ENCODE results near the gene WDR72.

WDR72 gene

GRCh38 chr15:53589520-53590057 is 169.9 kb downstream of the WDR72 start:
- no peaks in the 10 kb centered on the region for H3K27me3 ChIP-seq (ENCODE audit: control insufficient read depth, insufficient read depth, low read length)
- H3K27ac ChIP-seq (ENCODE audit: low read depth, low read length): no peak overlapping the region
- no peaks in the 10 kb centered on the region for H3K9me3 ChIP-seq (ENCODE audit: control insufficient read depth, insufficient read depth, low read length)
- no peak overlapping the region for H3K4me3 ChIP-seq (ENCODE audit: low read depth, low read length)
- no peak overlapping the region for H3K9ac ChIP-seq (ENCODE audit: low read depth, low read length)
- H3K4me1 ChIP-seq (ENCODE audit: control insufficient read depth, insufficient read depth, low read length): peaks cover 16% of the 10 kb centered on the region
- no peaks in the 10 kb centered on the region for H3K36me3 ChIP-seq (ENCODE audit: control insufficient read depth, insufficient read depth, low read length)

- H3K4me1 ChIP-seq (ENCODE audit: control insufficient read depth, insufficient read depth, low read length): peaks cover 16% of the 10 kb centered on the region
- no peaks in the 10 kb centered on the region for H3K9me3 ChIP-seq (ENCODE audit: control insufficient read depth, insufficient read depth, low read length)
- H3K27ac ChIP-seq (ENCODE audit: low read depth, low read length): no peak overlapping the region
- no peaks in the 10 kb centered on the region for H3K27me3 ChIP-seq (ENCODE audit: control insufficient read depth, insufficient read depth, low read length)
- no peak overlapping the region for H3K4me3 ChIP-seq (ENCODE audit: low read depth, low read length)
- no peak overlapping the region for H3K9ac ChIP-seq (ENCODE audit: low read depth, low read length)
- no peaks in the 10 kb centered on the region for H3K36me3 ChIP-seq (ENCODE audit: control insufficient read depth, insufficient read depth, low read length)
These were observed 170.7 kb downstream of the WDR72 start for GRCh38 chr15:53588773-53589172.

- Histone ChIP-seq H3K9me3 (ENCODE audit: control insufficient read depth, insufficient read depth, low read length) (no peaks in the 10 kb centered on the region), H3K4me3 (ENCODE audit: low read depth, low read length) (no peak overlapping the region), H3K27me3 (ENCODE audit: control insufficient read depth, insufficient read depth, low read length) (no peaks in the 10 kb centered on the region), H3K9ac (ENCODE audit: low read depth, low read length) (no peak overlapping the region), H3K27ac (ENCODE audit: low read depth, low read length) (no peak overlapping the region), H3K4me1 (ENCODE audit: control insufficient read depth, insufficient read depth, low read length) (peaks cover 16% of the 10 kb centered on the region), H3K36me3 (ENCODE audit: control insufficient read depth, insufficient read depth, low read length) (no peaks in the 10 kb centered on the region)
These were observed 172.7 kb downstream of the WDR72 start for GRCh38 chr15:53586799-53587198.

GRCh38 chr15:53581513-53581912 is 177.9 kb downstream of the WDR72 start:
- no peaks in the 10 kb centered on the region for H3K27me3 ChIP-seq (ENCODE audit: control insufficient read depth, insufficient read depth, low read length)
- H3K9ac ChIP-seq (ENCODE audit: low read depth, low read length): no peak overlapping the region
- no peaks in the 10 kb centered on the region for H3K4me1 ChIP-seq (ENCODE audit: control insufficient read depth, insufficient read depth, low read length)
- no peaks in the 10 kb centered on the region for H3K9me3 ChIP-seq (ENCODE audit: control insufficient read depth, insufficient read depth, low read length)
- H3K36me3 ChIP-seq (ENCODE audit: control insufficient read depth, insufficient read depth, low read length): no peaks in the 10 kb centered on the region
- no peak overlapping the region for H3K4me3 ChIP-seq (ENCODE audit: low read depth, low read length)
- no peak overlapping the region for H3K27ac ChIP-seq (ENCODE audit: low read depth, low read length)

GRCh38 chr15:53580366-53580765 is 179.1 kb downstream of the WDR72 start:
- H3K9ac ChIP-seq (ENCODE audit: low read depth, low read length): no peak overlapping the region
- no peak overlapping the region for H3K27ac ChIP-seq (ENCODE audit: low read depth, low read length)
- no peaks in the 10 kb centered on the region for H3K27me3 ChIP-seq (ENCODE audit: control insufficient read depth, insufficient read depth, low read length)
- no peaks in the 10 kb centered on the region for H3K4me1 ChIP-seq (ENCODE audit: control insufficient read depth, insufficient read depth, low read length)
- no peak overlapping the region for H3K4me3 ChIP-seq (ENCODE audit: low read depth, low read length)
- H3K9me3 ChIP-seq (ENCODE audit: control insufficient read depth, insufficient read depth, low read length): no peaks in the 10 kb centered on the region
- no peaks in the 10 kb centered on the region for H3K36me3 ChIP-seq (ENCODE audit: control insufficient read depth, insufficient read depth, low read length)

- Histone ChIP-seq H3K27ac (ENCODE audit: low read depth, low read length) (no peak overlapping the region), H3K4me3 (ENCODE audit: low read depth, low read length) (no peak overlapping the region), H3K9me3 (ENCODE audit: control insufficient read depth, insufficient read depth, low read length) (no peaks in the 10 kb centered on the region), H3K4me1 (ENCODE audit: control insufficient read depth, insufficient read depth, low read length) (no peaks in the 10 kb centered on the region), H3K27me3 (ENCODE audit: control insufficient read depth, insufficient read depth, low read length) (no peaks in the 10 kb centered on the region), H3K36me3 (ENCODE audit: control insufficient read depth, insufficient read depth, low read length) (no peaks in the 10 kb centered on the region), H3K9ac (ENCODE audit: low read depth, low read length) (no peak overlapping the region)
These were observed 182.6 kb downstream of the WDR72 start for GRCh38 chr15:53576841-53577240.

- Histone ChIP-seq H3K4me3 (ENCODE audit: low read depth, low read length) (no peak overlapping the region), H3K27ac (ENCODE audit: low read depth, low read length) (no peak overlapping the region), H3K27me3 (ENCODE audit: control insufficient read depth, insufficient read depth, low read length) (no peaks in the 10 kb centered on the region), H3K36me3 (ENCODE audit: control insufficient read depth, insufficient read depth, low read length) (no peaks in the 10 kb centered on the region), H3K9me3 (ENCODE audit: control insufficient read depth, insufficient read depth, low read length) (no peaks in the 10 kb centered on the region), H3K4me1 (ENCODE audit: control insufficient read depth, insufficient read depth, low read length) (no peaks in the 10 kb centered on the region), H3K9ac (ENCODE audit: low read depth, low read length) (no peak overlapping the region)
These were observed 186.4 kb downstream of the WDR72 start for GRCh38 chr15:53573091-53573490.

GRCh38 chr15:53569751-53570480 is 189.5 kb downstream of the WDR72 start:
- Histone ChIP-seq H3K27me3 (ENCODE audit: control insufficient read depth, insufficient read depth, low read length) (no peaks in the 10 kb centered on the region), H3K9ac (ENCODE audit: low read depth, low read length) (no peak overlapping the region)

GRCh38 chr15:53566912-53567311 is 192.6 kb downstream of the WDR72 start:
- Histone ChIP-seq H3K4me1 (ENCODE audit: control insufficient read depth, insufficient read depth, low read length) (peaks cover 8% of the 10 kb centered on the region), H3K27me3 (ENCODE audit: control insufficient read depth, insufficient read depth, low read length) (no peaks in the 10 kb centered on the region), H3K9ac (ENCODE audit: low read depth, low read length) (no peak overlapping the region), H3K9me3 (ENCODE audit: control insufficient read depth, insufficient read depth, low read length) (no peaks in the 10 kb centered on the region), H3K36me3 (ENCODE audit: control insufficient read depth, insufficient read depth, low read length) (no peaks in the 10 kb centered on the region), H3K27ac (ENCODE audit: low read depth, low read length) (no peak overlapping the region), H3K4me3 (ENCODE audit: low read depth, low read length) (no peak overlapping the region)

More at GRCh38 chr15:53569751-53570480, 189.5 kb downstream of the WDR72 start:
- H3K4me3 ChIP-seq (ENCODE audit: low read depth, low read length): no peak overlapping the region
- no peaks in the 10 kb centered on the region for H3K9me3 ChIP-seq (ENCODE audit: control insufficient read depth, insufficient read depth, low read length)
- H3K4me1 ChIP-seq (ENCODE audit: control insufficient read depth, insufficient read depth, low read length): no peaks in the 10 kb centered on the region
- no peak overlapping the region for H3K27ac ChIP-seq (ENCODE audit: low read depth, low read length)
- H3K36me3 ChIP-seq (ENCODE audit: control insufficient read depth, insufficient read depth, low read length): no peaks in the 10 kb centered on the region

GRCh38 chr15:53565721-53566120 is 193.7 kb downstream of the WDR72 start:
- Histone ChIP-seq H3K36me3 (ENCODE audit: control insufficient read depth, insufficient read depth, low read length) (no peaks in the 10 kb centered on the region), H3K4me1 (ENCODE audit: control insufficient read depth, insufficient read depth, low read length) (peaks cover 15% of the 10 kb centered on the region), H3K9ac (ENCODE audit: low read depth, low read length) (no peak overlapping the region), H3K27ac (ENCODE audit: low read depth, low read length) (no peak overlapping the region), H3K4me3 (ENCODE audit: low read depth, low read length) (no peak overlapping the region), H3K27me3 (ENCODE audit: control insufficient read depth, insufficient read depth, low read length) (no peaks in the 10 kb centered on the region), H3K9me3 (ENCODE audit: control insufficient read depth, insufficient read depth, low read length) (no peaks in the 10 kb centered on the region)

- H3K27me3 ChIP-seq (ENCODE audit: control insufficient read depth, insufficient read depth, low read length): no peaks in the 10 kb centered on the region
- H3K4me1 ChIP-seq (ENCODE audit: control insufficient read depth, insufficient read depth, low read length): peaks cover 24% of the 10 kb centered on the region
- H3K4me3 ChIP-seq (ENCODE audit: low read depth, low read length): no peak overlapping the region
- H3K9me3 ChIP-seq (ENCODE audit: control insufficient read depth, insufficient read depth, low read length): no peaks in the 10 kb centered on the region
- H3K9ac ChIP-seq (ENCODE audit: low read depth, low read length): no peak overlapping the region
- H3K27ac ChIP-seq (ENCODE audit: low read depth, low read length): no peak overlapping the region
- H3K36me3 ChIP-seq (ENCODE audit: control insufficient read depth, insufficient read depth, low read length): no peaks in the 10 kb centered on the region
These were observed 194.8 kb downstream of the WDR72 start for GRCh38 chr15:53564647-53565046.
